Cardiac fibroblast (primary cell): ENCODE results near the gene MKRN1.

Source experiments
- DNase-seq, 2 donors: peaks; one replicate each; pipeline versions ENCODE4 v3.0.0 to v3.0.0-alpha.2; 2010; ENCODE audit warnings: low read depth in 2 of 2
- H3K4me3 ChIP-seq, 2 donors: replicated peaks in 1 of 2; 1 replicate in 1 of 2; 2 replicates in 1 of 2; pipeline ENCODE4 v1.5.1; 2011; ENCODE audit warnings: low read depth in 2 of 2, low read length in 2 of 2, mild to moderate bottlenecking in 2 of 2, moderate library complexity in 1 of 2
- CTCF ChIP-seq: IDR thresholded peaks from one replicate; pipeline ENCODE4 v1.5.1; 2011; ENCODE audit warnings: low read depth, mild to moderate bottlenecking, low read length, inconsistent platforms

Gene MKRN1

GRCh38 chr7:140451716-140452115 is 27.6 kb downstream of the MKRN1 start:
- no peak for TF ChIP-seq CTCF
- no peak overlapping the region for H3K4me3 ChIP-seq
- DNase-seq = no peak

- DNase-seq = no peak
- no peak overlapping the region for H3K4me3 ChIP-seq
- no peak for TF ChIP-seq CTCF
These were observed 30.4 kb downstream of the MKRN1 start for GRCh38 chr7:140448781-140449480.

- no peak for TF ChIP-seq CTCF
- DNase-seq = no peak
- no peak overlapping the region for H3K4me3 ChIP-seq
These were observed 31.5 kb downstream of the MKRN1 start for GRCh38 chr7:140447841-140448240.

GRCh38 chr7:140446467-140446866 is 32.8 kb downstream of the MKRN1 start:
- no peak for DNase-seq
- TF ChIP-seq CTCF = no peak
- H3K4me3 ChIP-seq = no peak overlapping the region

GRCh38 chr7:140441519-140441918 is 37.8 kb downstream of the MKRN1 start:
- no peak for TF ChIP-seq CTCF
- no peak overlapping the region for H3K4me3 ChIP-seq
- DNase-seq = no peak

- TF ChIP-seq CTCF = no peak
- no peak for DNase-seq
- H3K4me3 ChIP-seq = no peak overlapping the region
These were observed 38.7 kb downstream of the MKRN1 start for GRCh38 chr7:140440593-140440992.

GRCh38 chr7:140439359-140439758 is 39.9 kb downstream of the MKRN1 start:
- no peak for TF ChIP-seq CTCF
- no peak overlapping the region for H3K4me3 ChIP-seq
- no peak for DNase-seq
